KMS-11 (cell line): ENCODE data around the gene HACD4.

Source experiments
- H2AFZ ChIP-seq: fragments of 200-600 bp; sonication (generic); 2 replicates; pipeline ENCODE4 v1.6.1; 2016; ENCODE audit warnings: antibody characterized with exemption, mixed run types, low read depth
- H3K27ac ChIP-seq: fragments of 200-600 bp; sonication (generic); 2 replicates; pipeline ENCODE4 v1.6.1; 2016; ENCODE audit warnings: mild to moderate bottlenecking, mixed run types
- H3K27me3 ChIP-seq: fragments of 200-600 bp; sonication (generic); 2 replicates; pipeline ENCODE4 v1.6.1; 2017; ENCODE audit warnings: mild to moderate bottlenecking, low read depth, mixed run types, moderate library complexity; ENCODE audit not compliant: insufficient read depth
- H3K36me3 ChIP-seq: fragments of 200-600 bp; sonication (generic); 2 replicates; pipeline ENCODE4 v1.6.1; 2017; ENCODE audit warnings: mild to moderate bottlenecking, mixed run types; ENCODE audit not compliant: insufficient read depth
- H3K4me1 ChIP-seq: fragments of 200-600 bp; sonication (generic); 2 replicates; pipeline ENCODE4 v1.6.1; 2016; ENCODE audit warnings: mild to moderate bottlenecking, low read depth, mixed run types; ENCODE audit not compliant: poor library complexity, severe bottlenecking
- H3K4me2 ChIP-seq: fragments of 200-600 bp; sonication (generic); 2 replicates; pipeline ENCODE4 v1.7.0; 2016; ENCODE audit warnings: mild to moderate bottlenecking, mixed run types
- H3K4me3 ChIP-seq: fragments of 200-600 bp; sonication (generic); IDR thresholded peaks from 2 replicates; pipeline ENCODE4 v1.6.1; 2017; ENCODE audit warnings: low read depth, low read length, mixed read lengths; ENCODE audit not compliant: insufficient read depth
- H3K79me2 ChIP-seq: fragments of 200-600 bp; sonication (generic); 2 replicates; pipeline ENCODE4 v1.6.1; 2016; ENCODE audit warnings: low read depth, mixed run types; ENCODE audit not compliant: insufficient read depth
- H3K9ac ChIP-seq: fragments of 200-600 bp; sonication (generic); 2 replicates; pipeline ENCODE4 v1.6.1; 2016; ENCODE audit warnings: mild to moderate bottlenecking, mixed run types
- H4K20me1 ChIP-seq: fragments of 200-600 bp; sonication (generic); 2 replicates; pipeline ENCODE4 v1.6.1; 2016; ENCODE audit warnings: mild to moderate bottlenecking, mixed run types; ENCODE audit not compliant: insufficient read depth
- CTCF ChIP-seq: fragments of 200-600 bp; sonication (generic); conservative IDR thresholded peaks from 2 replicates; pipeline ENCODE4 v1.6.1; 2017; ENCODE audit warnings: low read depth, mild to moderate bottlenecking, antibody characterized with exemption, low read length, moderate library complexity, mixed read lengths

The HACD4 gene

GRCh38 chr9:21056931-21057330, 25.5 kb upstream of the HACD4 start:
- no peak overlapping the region for H3K9ac ChIP-seq

GRCh38 chr9:21053851-21054250, 22.4 kb upstream of the HACD4 start:
- H3K4me3 ChIP-seq: no peak overlapping the region
- H3K36me3 ChIP-seq: no peaks in the 10 kb centered on the region
- no peaks in the 10 kb centered on the region for H3K79me2 ChIP-seq
- no peak for TF ChIP-seq CTCF
- no peaks in the 10 kb centered on the region for H4K20me1 ChIP-seq
- no peaks in the 10 kb centered on the region for H3K4me1 ChIP-seq
- no peak overlapping the region for H3K27ac ChIP-seq
- H3K4me2 ChIP-seq: no peak overlapping the region
- no peak overlapping the region for H3K9ac ChIP-seq
- H3K27me3 ChIP-seq: no peaks in the 10 kb centered on the region
- H2AFZ ChIP-seq: no peak overlapping the region

More at GRCh38 chr9:21056931-21057330, 25.5 kb upstream of the HACD4 start:
- Histone ChIP-seq H3K27me3 (no peaks in the 10 kb centered on the region), H2AFZ (no peak overlapping the region), H3K4me3 (no peak overlapping the region), H3K27ac (no peak overlapping the region), H3K4me1 (peaks cover 16% of the 10 kb centered on the region), H4K20me1 (no peaks in the 10 kb centered on the region), H3K4me2 (no peak overlapping the region), H3K79me2 (no peaks in the 10 kb centered on the region), H3K36me3 (no peaks in the 10 kb centered on the region)
- TF ChIP-seq CTCF: no peak

DNA sequence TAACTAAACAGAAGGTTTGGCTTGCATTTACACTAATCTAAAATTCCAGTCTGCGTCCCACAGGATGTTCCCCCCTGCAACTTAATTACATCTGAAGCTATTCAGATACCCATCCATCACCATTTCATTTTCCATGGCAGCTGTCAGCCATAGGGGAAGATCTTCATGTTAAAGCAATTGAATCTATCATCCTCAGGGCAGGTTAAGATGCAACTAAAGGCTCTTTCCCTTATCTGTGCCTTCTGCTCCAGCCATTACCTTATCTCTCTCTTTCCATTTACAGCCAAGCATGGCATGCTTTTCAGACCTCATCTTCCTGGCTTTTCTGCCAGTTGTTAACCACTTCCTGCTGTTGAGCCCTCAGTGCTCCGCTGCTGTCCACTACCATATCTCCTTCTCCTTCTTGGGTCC, 15.8 kb upstream of the HACD4 start:
- no peaks in the 10 kb centered on the region for H4K20me1 ChIP-seq
- no peak overlapping the region for H3K9ac ChIP-seq
- TF ChIP-seq CTCF: no peak
- no peaks in the 10 kb centered on the region for H3K36me3 ChIP-seq
- no peaks in the 10 kb centered on the region for H3K79me2 ChIP-seq
- H3K4me3 ChIP-seq: no peak overlapping the region
- no peak overlapping the region for H3K27ac ChIP-seq
- H3K27me3 ChIP-seq: no peaks in the 10 kb centered on the region
- no peak overlapping the region for H3K4me2 ChIP-seq
- H2AFZ ChIP-seq: no peak overlapping the region
- H3K4me1 ChIP-seq: no peaks in the 10 kb centered on the region

DNA sequence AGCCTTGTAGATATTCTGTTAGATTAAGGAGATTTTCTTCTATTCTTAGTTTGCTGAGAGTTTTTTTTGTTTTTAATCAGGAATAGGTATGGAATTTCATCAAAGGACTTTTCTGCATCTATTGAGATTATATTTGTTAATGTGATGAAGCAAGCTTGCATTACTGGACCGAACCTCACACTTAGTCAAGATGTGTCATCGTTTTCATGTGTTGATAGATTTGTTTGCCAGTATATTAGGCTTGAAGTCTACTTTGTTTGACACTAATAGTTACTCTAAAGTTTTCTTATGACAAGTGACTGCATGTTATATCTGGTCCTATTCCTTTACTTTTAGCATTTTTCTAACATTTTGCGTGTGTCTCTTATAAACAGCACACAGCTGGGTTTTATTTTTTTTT, 12.4 kb upstream of the HACD4 start:
- Histone ChIP-seq H3K36me3 (no peaks in the 10 kb centered on the region), H2AFZ (no peak overlapping the region), H3K4me3 (no peak overlapping the region), H4K20me1 (no peaks in the 10 kb centered on the region), H3K79me2 (no peaks in the 10 kb centered on the region), H3K4me2 (no peak overlapping the region), H3K27me3 (no peaks in the 10 kb centered on the region), H3K9ac (no peak overlapping the region), H3K27ac (no peak overlapping the region), H3K4me1 (no peaks in the 10 kb centered on the region)
- no peak for TF ChIP-seq CTCF
